Measurements from ENCODE around the gene ADCY9.

ADCY9 gene

DNA sequence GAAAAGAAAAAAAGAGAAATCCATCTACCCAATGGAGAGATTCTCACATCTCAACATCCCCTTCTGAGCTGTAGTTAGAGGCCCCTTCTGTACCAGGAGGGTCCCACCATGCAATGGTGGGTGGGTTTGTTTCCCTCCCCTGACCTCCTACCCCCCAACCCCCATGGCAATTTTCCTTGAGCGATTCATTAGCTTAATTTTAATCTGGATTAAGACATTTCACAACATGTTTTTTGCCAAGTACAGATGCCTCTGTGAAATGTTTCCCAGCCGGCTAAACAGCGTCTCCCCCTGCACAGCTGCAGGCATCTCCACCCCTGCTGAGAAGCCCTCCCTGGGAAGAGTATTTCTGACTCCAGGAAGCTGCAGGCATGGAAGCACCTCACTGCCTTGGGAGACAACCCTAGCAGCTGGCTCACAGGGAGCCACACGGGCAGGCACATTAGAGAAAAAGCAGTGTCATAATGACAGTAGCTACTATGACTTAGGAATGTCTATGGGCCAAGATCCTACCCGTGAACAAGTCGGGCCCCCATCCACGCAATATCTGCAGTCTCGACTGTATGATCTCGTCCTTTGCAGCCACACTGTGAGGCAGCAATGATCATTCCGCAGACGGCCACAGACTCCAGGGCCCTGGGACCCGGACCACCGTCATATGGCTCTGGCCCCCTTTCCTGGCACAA lies 117.3 kb downstream of the ADCY9 start:
- no peak for DNase-seq (ENCODE audit: extremely low spot score)
- ChIA-PET POLR2A (no interaction called here), CTCF (interaction anchor here (0.7 to 1.4 kb wide), 3 partner anchors 9 to 19 kb away, joined by 3 to 4 read pairs (median 3); no protein-coding TSS in a partner anchor)
- TF ChIP-seq CTCF (IDR thresholded peaks at IDR 0.05; ENCODE audit: control extremely low read depth, extremely low read depth, low read depth, missing control alignments) = no peak

DNA sequence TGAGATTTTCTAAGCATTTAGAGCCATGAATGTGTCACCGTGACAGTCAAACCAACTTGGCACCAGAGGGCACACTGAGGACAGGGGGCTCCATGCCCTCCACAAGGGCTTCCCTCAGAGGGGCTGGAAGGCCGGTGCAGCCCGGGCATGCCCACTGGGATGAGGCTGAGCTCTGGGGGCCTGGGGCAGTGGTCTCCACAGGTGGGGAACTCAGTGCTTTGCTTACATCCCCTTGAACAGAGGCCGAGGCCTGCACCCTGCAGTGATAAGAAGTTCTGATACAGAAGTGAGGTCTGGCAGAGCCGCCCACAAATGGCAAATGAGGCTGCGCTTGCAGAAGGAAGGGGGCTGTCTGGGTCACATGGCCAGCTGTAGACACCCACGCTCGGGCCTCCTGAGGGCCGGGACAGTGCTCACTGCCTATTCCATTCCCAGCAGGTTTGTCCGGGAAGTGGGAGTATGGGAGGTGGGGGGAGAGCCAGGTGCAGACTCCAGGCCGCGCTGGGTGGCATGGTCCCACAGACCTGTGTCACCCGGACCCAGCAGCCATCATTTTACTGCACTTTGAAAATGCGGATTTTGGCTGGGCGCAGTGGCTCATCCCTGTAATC lies 118.9 kb downstream of the ADCY9 start:
- no peak for TF ChIP-seq CTCF (IDR thresholded peaks at IDR 0.05; ENCODE audit: control extremely low read depth, extremely low read depth, low read depth, missing control alignments)
- POLR2A ChIA-PET = no interaction called here
- DNase-seq (ENCODE audit: extremely low spot score) = no peak
- CTCF ChIA-PET = interaction anchor here (1.4 kb wide), 1 partner anchor 17 kb away, joined by 4 read pairs; no protein-coding TSS in a partner anchor

DNA sequence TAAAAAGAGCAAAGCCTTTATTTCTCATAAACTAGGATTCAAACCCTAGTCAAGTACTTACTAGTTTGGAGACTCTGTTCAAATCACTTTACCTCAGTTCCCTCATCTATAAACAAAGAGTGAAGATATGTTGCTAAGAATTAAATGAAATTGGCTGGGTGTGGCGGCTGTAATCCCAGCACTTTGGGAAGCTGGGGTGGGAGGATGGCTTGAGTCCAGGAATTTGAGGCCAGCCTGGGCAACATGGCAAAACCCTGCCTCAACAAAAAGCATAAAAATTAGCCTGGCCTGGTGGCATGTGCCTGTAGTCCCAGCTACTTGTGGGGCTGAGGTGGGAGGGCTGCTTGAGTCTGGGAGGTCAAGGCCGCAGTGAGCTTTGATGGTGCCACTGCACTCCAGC lies 121.2 kb downstream of the ADCY9 start:
- POLR2A ChIA-PET = no interaction called here
- no peak for TF ChIP-seq CTCF (IDR thresholded peaks at IDR 0.05; ENCODE audit: control extremely low read depth, extremely low read depth, low read depth, missing control alignments)
- CTCF ChIA-PET = interaction anchor here (1.0 kb wide), 1 partner anchor 12 kb away, joined by 4 read pairs; no protein-coding TSS in a partner anchor
- no peak for DNase-seq (ENCODE audit: extremely low spot score)

- no peak for TF ChIP-seq CTCF (IDR thresholded peaks at IDR 0.05; ENCODE audit: control extremely low read depth, extremely low read depth, low read depth, missing control alignments)
- POLR2A ChIA-PET = no interaction called here
- CTCF ChIA-PET = no interaction called here
- no peak for DNase-seq (ENCODE audit: extremely low spot score)
Observed at GRCh38 chr16:3993052-3993785, 123.0 kb downstream of the ADCY9 start.

DNA sequence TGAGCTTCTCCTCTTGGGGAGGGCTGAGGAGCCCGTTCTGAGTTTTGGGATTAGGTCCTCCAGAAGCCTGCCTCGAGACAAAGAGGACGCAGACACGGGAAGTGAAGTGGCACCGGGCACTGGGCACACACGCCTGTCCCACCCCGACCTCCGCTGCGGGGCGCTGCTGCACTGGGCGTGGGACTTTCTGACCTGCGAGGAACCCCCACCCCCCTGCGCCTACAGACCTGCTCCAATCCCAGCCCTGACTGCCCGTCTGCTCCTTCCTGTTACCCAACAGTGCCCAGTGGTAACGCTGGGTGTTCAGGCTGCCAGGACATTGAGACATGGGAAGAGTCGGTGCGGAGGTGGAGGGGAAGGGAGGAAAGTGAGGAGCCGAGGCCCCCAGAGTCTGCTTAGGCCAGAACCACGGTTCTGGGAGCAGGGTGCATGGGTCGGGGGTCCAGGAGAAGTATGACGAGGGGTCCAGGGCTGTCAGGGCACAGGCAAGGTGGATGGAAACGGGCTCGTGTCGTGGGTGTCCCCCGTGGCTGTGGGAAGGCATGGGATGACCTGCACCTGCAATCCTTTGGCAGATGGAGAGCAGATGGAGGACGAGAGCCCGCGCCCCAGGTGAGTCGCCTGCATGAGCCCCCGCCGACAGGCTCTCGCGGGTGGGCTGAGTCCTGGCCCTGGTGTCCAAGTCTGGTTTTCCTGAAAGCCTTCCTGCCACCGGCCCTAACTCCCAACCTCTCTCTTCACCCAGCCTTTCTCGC lies 123.8 kb downstream of the ADCY9 start:
- no peak for TF ChIP-seq CTCF (IDR thresholded peaks at IDR 0.05; ENCODE audit: control extremely low read depth, extremely low read depth, low read depth, missing control alignments)
- POLR2A ChIA-PET = no interaction called here
- CTCF ChIA-PET = no interaction called here
- DNase-seq (ENCODE audit: extremely low spot score) = no peak

GRCh38 chr16:3988824-3989223 lies 127.4 kb downstream of the ADCY9 start:
- POLR2A ChIA-PET = no interaction called here
- CTCF ChIA-PET = interaction anchor here (1.3 kb wide), 1 partner anchor 19 kb away, joined by 3 read pairs; no protein-coding TSS in a partner anchor

More at GRCh38 chr16:3988824-3989223, 127.4 kb downstream of the ADCY9 start:
- TF ChIP-seq CTCF (IDR thresholded peaks at IDR 0.05; ENCODE audit: control extremely low read depth, extremely low read depth, low read depth, missing control alignments) = no peak
- no peak for DNase-seq (ENCODE audit: extremely low spot score)

Data from GM10248 (cell line).